Endothelial cell of umbilical vein (primary cell): ENCODE measurements around the gene CDC34. TPM values are rescaled to one million over a fixed set of nuclear protein-coding genes. Genes with fewer than 3 reads are reported as not detected.
A peak's percentile ranks its signal among the peaks of the same experiment; 100 is the strongest.

Source experiments
- BruUV-seq: library from RNA; stranded (reverse); fragments of 400-500 nt; replicated peaks from 2 replicates; lab custom pipeline; 2021; lab: Mats Ljungman, UMichigan
- CTCF ChIA-PET: fragments of 300-600, 350-600 bp; sonication (Branson Sonifier 250); formaldehyde crosslinking; loops from one replicate; lab custom pipeline; 2021; ENCODE audit warnings: antibody characterized with exemption, inconsistent platforms; lab: Charles Lee
- POLR2A ChIA-PET: fragments of 300-600, 350-600 bp; sonication (Branson Sonifier 250); formaldehyde crosslinking; loops from one replicate; lab custom pipeline; 2021; ENCODE audit warnings: antibody characterized with exemption, inconsistent platforms; lab: Charles Lee
- DNase-seq: peaks from one replicate; pipeline ENCODE4 v3.0.0-alpha.2; 2011; ENCODE audit warnings: low read depth, low spot score
- FAIRE-seq: peaks from 2 replicates; lab custom pipeline; 2011; peaks lifted over from hg19 to GRCh38; lab: Jason Lieb, UNC
- H2AFZ ChIP-seq: 2 replicates; pipeline ENCODE4 v1.6.0; 2012; ENCODE audit warnings: low read depth, low read length, control low read depth, inconsistent platforms
- H3K27ac ChIP-seq: 2 replicates; pipeline ENCODE4 v1.5.1; 2011; ENCODE audit warnings: low read depth, mild to moderate bottlenecking, control low read depth, low read length, moderate library complexity; ENCODE audit not compliant: insufficient read depth
- H3K27me3 ChIP-seq, 2 experiments: 2 replicates each; pipeline versions ENCODE4 v1.6.0 to v1.6.1; 2011; ENCODE audit warnings: low read length in 2 of 2, mixed read lengths in 1 of 2; ENCODE audit not compliant: control insufficient read depth in 2 of 2, insufficient read depth in 2 of 2
- H3K36me3 ChIP-seq, 2 experiments: 2 replicates in 1 of 2; 3 replicates in 1 of 2; pipeline ENCODE4 v1.5.1; 2011; ENCODE audit warnings: low read length in 2 of 2, mild to moderate bottlenecking in 1 of 2, moderate library complexity in 1 of 2; ENCODE audit not compliant: control insufficient read depth in 2 of 2, insufficient read depth in 2 of 2; ENCODE audit errors: extremely low read depth in 1 of 2
- H3K4me1 ChIP-seq: 3 replicates; pipeline ENCODE4 v1.5.1; 2011; ENCODE audit warnings: mild to moderate bottlenecking, low read length; ENCODE audit not compliant: control insufficient read depth, insufficient read depth; ENCODE audit errors: extremely low read depth
- H3K4me2 ChIP-seq: 2 replicates; pipeline ENCODE4 v1.6.1; 2011; ENCODE audit warnings: low read length, control low read depth, mixed read lengths; ENCODE audit not compliant: insufficient read depth
- H3K4me3 ChIP-seq, 3 experiments: fragments of 200-600 bp in 1 of 3; sonication (generic), shearing (Covaris generic) in 1 of 3; replicated peaks in 1 of 3; 2 replicates each; pipeline ENCODE4 v1.5.1; 2011 to 2016; ENCODE audit warnings: control low read depth in 3 of 3, low read length in 3 of 3, mild to moderate bottlenecking in 2 of 3, inconsistent platforms in 1 of 3, low read depth in 1 of 3, moderate library complexity in 1 of 3; ENCODE audit not compliant: insufficient read depth in 1 of 3
- H3K79me2 ChIP-seq: 2 replicates; pipeline ENCODE4 v1.6.0; 2012; ENCODE audit warnings: low read length, inconsistent platforms; ENCODE audit not compliant: control insufficient read depth, insufficient read depth
- H3K9ac ChIP-seq: replicated peaks from 2 replicates; pipeline ENCODE3; 2011; ENCODE audit warnings: low read length, control low read depth; ENCODE audit not compliant: insufficient read depth; ENCODE audit errors: extremely low read depth
- H3K9me1 ChIP-seq: replicated peaks from 3 replicates; pipeline ENCODE4 v1.6.0; 2011; ENCODE audit warnings: mild to moderate bottlenecking, low read length; ENCODE audit not compliant: control insufficient read depth, insufficient read depth; ENCODE audit errors: extremely low read depth
- H3K9me3 ChIP-seq: replicated peaks from 2 replicates; pipeline ENCODE4 v1.5.1; 2012; ENCODE audit warnings: low read length, inconsistent platforms; ENCODE audit not compliant: control insufficient read depth, insufficient read depth
- H4K20me1 ChIP-seq: replicated peaks from 2 replicates; pipeline ENCODE3; 2011; ENCODE audit warnings: mild to moderate bottlenecking, low read length; ENCODE audit not compliant: control insufficient read depth, insufficient read depth; ENCODE audit errors: extremely low read depth
- CTCF ChIP-seq, 2 donors: IDR thresholded peaks; 1 replicate in 1 of 2; 2 replicates in 1 of 2; pipeline ENCODE4 v1.5.1; 2011; ENCODE audit warnings: low read length in 2 of 2, mild to moderate bottlenecking in 2 of 2, moderate library complexity in 2 of 2, control low read depth in 1 of 2, inconsistent platforms in 1 of 2, low read depth in 1 of 2; ENCODE audit not compliant: insufficient read depth in 1 of 2; ENCODE audit errors: extremely low read depth in 1 of 2
- POLR2AphosphoS5 ChIP-seq: IDR thresholded peaks from 2 replicates; pipeline ENCODE4 v1.6.1; 2012; ENCODE audit warnings: low read depth, mild to moderate bottlenecking, control low read depth, low read length, moderate library complexity; ENCODE audit not compliant: insufficient read depth
- dilution Hi-C: fragments of 300-500 bp; cut with MboI; formaldehyde crosslinking; loops from one replicate; pipeline ENCODE4 v1.15.0; 2019; ENCODE audit warnings: low sequenced_read_pairs; ENCODE audit not compliant: extremely low pct_ligation_motif_present
- intact Hi-C: fragments of 100-400 bp; cut with micrococcal nuclease; formaldehyde crosslinking; loops from one replicate; pipeline ENCODE4 v1.10.0; 2022
- polyA plus RNA-seq, 4 experiments: library from polyadenylated mRNA; depleted of rRNA in 3 of 4; stranded (reverse) in 3 of 4; unstranded in 1 of 4; fragments of >200 nt; gene quantifications; 2 replicates each; pipeline versions ENCODE4 v1.2.1 to v1.2.3, GENCODE V29; 2011 to 2012; ENCODE audit warnings: missing spikeins in 1 of 4
- total RNA-seq: library from RNA; stranded (reverse); gene quantifications from 2 replicates; pipeline ENCODE4 v1.2.3, GENCODE V29; 2021

CDC34 gene
- total and polyA plus RNA-seq, 2 donors (not counting 3 experiments of a cell fraction or from before 2014, with no cell fraction given), result 90.4 to 92.9 TPM

GRCh38 chr19:532561-533363, 1.2 kb downstream of the CDC34 start:
- no peaks in the 10 kb centered on the region for H3K9me3 ChIP-seq
- POLR2A ChIA-PET, result interaction anchor here (2.1 kb wide), 1 partner anchor 22 kb away, joined by 5 read pairs; no protein-coding TSS in a partner anchor
- no peaks in the 10 kb centered on the region for H3K9me1 ChIP-seq
- peak overlapping the region; percentile 90 for H3K27ac ChIP-seq
- H4K20me1 ChIP-seq, result no peaks in the 10 kb centered on the region
- intact Hi-C loops (loop anchor here (1.0 kb wide), 1 partner anchor 40 kb away; the partner anchor contains the start of gene BSG), dilution Hi-C loops (no loop called here)
- CTCF ChIA-PET, result interaction anchor here (0.8 to 3.4 kb wide), 6 partner anchors 9 to 42 kb away, joined by 3 to 36 read pairs (median 6); no protein-coding TSS in a partner anchor
- FAIRE-seq, result peak; percentile 79
- peak overlapping the region; percentile 73 for H3K4me2 ChIP-seq
- H3K27me3 ChIP-seq, result no peaks in the 10 kb centered on the region
- H2AFZ ChIP-seq, result peak overlapping the region; percentile 17
- peaks cover 0 to 21% of the 10 kb centered on the region in 2 experiments for H3K36me3 ChIP-seq
- BruUV-seq, result TSS peak; percentile 45
- DNase-seq, result peak; percentile 85
- no peak for TF ChIP-seq POLR2AphosphoS5
- peak; percentile 51 to 67 for TF ChIP-seq CTCF (IDR thresholded peaks at IDR 0.05; ENCODE audit: extremely low read depth in 1 of 2, insufficient read depth in 1 of 2, low read depth in 1 of 2, low read length in 2 of 2)
- peak overlapping the region; percentile 93 for H3K9ac ChIP-seq
- peaks cover 17% of the 10 kb centered on the region for H3K4me1 ChIP-seq
- peaks cover 44% of the 10 kb centered on the region for H3K79me2 ChIP-seq
- peak overlapping the region; percentile 76 to 99 (median 88) for H3K4me3 ChIP-seq
